RKO (cell line): ENCODE results near the gene PDCD1.

Experiments
- DNase-seq: peaks from one replicate; pipeline ENCODE4 v3.0.0-alpha.2; 2016; ENCODE audit warnings: low spot score

PDCD1 gene

DNA sequence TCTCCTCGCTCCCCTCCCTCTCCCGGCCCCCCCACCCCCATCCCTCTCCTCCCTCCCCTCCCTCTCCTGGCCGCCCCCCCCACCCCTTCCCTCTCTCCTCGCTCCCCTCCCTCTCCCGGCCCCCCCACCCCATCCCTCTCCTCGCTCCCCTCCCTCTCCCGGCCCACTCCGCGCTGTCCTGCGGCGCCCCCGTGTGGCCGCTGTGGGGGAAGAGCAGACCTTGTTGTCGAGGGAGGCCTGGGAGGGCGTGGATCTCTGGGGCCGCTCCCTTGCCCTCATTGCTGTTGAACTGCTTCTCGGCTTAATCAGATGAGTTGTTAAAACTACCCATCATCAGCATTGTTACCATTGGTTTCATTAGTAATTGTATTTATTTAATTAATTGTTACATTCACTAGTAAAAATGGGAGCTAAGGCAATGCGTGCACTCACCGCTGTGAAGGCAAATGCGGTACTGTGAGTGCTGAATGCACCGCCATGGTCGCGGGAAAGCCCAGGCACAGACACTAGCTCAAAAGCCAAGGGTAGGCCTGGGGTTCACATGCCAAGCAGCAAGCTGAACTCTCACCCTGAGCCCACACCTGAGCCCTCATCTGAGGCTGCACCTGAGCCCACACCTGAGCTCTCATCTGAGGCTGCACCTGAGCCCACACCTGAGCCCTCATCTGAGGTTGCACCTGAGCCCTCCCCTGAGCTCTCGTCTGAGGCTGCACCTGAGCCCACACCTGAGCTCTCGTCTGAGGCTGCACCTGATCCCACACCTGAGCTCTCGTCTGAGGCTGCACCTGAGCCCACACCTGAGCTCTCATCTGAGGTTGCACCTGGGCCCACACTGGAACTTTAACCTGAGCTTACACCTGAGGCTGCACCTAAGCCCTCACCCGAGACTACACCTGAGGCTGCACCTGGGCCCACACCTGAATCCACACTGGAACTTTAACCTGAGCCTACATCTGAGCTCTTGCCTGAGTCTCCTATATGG, 19.6 kb upstream of the PDCD1 start:
- DNase-seq: peak; percentile 79

DNA sequence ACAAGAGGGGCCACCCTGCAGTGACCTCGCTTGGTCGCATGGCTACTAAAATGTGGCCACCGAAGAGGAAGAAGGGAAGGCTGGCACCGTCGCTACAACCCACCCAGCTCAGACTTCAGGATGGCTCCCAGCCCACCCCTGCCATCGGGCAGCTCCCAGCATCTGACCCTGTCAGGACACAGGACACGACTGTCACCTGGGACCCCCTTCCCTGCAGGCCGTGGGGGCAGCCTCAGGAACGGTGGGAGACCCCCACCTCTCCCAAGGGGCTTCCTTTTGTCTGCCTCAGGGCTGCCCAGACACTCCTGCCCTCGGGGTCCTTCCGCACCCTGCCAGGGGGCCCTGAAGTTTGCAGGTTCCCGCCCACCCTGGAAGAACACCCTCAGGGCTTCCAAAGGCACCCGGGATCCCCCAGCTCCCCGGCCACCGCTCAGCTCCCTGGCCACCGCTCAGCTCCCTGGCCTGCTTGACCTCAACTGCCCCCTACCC, 18.5 kb upstream of the PDCD1 start:
- DNase-seq: no peak

DNA sequence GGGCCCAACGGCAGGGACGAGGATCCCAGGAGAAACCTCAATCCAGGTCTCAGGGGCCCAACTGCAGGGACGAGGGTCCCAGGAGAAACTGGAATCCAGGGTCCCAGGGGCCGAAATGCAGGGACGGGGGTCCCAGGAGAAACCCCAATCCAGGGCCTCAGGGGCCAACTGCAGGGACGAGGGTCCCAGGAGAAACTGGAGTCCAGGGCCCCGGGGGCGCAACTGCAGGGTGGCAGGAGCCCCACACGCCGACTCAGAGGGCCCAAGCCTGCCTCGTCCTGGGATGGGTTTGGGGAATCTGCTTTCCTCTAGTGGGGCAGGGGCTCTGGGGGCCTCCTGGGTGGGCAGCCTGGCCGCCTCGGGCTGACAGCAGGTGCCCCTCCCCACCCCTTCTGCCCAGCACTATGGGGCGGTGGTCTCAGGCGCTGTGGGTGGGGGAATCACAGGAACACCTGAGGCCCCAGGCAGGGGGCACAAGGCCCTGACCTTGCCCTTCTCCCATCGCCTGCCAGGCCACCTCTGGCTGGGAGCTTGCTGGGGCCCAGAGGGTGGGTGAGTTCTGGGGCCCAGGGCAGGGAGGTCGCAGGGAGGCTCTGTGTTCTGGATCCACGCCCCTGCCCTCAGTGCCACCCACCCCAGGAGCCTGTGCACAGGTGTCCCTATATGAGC, 18.0 kb upstream of the PDCD1 start:
- no peak for DNase-seq

DNA sequence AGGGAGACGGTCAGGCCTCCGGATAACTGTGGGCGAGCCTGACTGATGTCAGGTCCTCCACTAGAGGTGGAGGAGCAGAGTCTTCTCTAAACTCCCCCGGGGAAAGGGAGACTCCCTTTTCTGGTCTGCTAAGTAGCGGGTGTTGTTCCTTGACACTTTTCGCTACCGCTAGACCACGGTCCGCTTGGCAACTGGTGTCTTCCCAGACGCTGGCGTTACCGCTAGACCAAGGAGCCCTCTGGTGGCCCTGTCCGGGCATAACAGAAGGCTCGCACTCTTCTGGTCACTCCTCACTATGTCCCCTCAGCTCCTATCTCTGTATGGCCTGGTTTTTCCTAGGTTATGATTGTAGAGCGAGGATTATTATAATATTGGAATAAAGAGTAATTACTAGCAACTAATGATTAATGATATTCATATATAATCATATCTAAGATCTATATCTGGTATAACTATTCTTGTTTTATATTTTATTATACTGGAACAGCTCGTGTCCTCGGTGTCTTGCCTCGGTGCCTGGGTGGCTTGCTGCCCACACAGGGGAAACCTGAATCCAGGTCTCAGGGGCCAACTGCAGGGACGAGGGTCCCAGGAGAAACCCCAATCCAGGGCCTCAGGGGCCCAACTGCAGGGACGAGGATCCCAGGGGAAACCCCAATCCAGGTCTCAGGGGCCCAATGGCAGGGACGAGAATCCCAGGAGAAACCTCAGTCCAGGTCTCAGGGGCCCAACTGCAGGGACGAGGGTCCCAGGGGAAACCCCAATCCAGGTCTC, 17.2 kb upstream of the PDCD1 start:
- DNase-seq: peak; percentile 26

DNA sequence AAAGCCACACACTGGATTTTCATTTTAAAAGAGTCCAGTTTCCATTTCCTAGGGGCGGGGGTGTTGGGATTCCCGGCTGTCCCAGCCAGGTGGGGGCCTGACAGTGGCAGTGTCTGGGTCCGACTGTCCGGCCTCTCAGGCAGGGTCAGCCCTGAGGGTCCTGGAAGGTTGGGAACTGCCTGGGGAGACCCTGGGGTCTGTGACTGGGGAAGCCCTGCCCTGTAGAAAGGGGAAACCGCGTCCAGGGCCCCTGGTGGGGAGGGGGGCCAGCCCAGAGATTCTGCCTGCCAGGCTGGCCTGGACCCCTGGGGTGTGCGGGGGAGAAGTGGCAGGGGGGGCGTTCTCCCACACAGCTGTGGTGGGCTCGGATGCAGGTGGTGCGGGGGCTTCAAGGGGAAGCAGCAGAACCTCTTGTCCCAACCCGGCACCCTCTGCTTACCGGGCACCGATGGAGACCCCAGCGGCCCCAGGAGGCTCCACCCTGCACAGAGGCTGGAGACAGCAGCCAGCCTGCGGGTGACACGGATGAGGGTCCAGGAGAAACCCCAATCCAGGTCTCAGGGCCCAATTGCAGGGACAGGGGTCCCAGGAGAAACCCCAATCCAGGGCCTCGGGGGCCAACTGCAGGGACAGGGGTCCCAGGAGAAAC, 15.7 kb upstream of the PDCD1 start:
- DNase-seq: no peak

DNA sequence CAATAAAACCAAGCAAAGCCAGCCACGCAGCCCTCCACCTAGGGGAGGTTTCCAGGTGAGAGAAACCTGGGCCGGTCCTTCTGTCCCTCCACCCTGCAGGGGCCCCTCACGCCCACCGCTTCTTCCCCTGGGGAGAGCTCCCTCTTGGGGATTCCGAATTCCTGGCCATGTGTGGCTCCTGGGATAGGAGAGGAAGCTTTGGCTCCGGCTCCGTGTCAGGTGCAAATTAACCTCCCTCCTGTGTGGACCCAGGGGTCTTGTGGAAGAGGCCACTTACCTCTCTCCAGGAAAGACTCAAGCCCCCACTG, 15.1 kb upstream of the PDCD1 start:
- no peak for DNase-seq

DNA sequence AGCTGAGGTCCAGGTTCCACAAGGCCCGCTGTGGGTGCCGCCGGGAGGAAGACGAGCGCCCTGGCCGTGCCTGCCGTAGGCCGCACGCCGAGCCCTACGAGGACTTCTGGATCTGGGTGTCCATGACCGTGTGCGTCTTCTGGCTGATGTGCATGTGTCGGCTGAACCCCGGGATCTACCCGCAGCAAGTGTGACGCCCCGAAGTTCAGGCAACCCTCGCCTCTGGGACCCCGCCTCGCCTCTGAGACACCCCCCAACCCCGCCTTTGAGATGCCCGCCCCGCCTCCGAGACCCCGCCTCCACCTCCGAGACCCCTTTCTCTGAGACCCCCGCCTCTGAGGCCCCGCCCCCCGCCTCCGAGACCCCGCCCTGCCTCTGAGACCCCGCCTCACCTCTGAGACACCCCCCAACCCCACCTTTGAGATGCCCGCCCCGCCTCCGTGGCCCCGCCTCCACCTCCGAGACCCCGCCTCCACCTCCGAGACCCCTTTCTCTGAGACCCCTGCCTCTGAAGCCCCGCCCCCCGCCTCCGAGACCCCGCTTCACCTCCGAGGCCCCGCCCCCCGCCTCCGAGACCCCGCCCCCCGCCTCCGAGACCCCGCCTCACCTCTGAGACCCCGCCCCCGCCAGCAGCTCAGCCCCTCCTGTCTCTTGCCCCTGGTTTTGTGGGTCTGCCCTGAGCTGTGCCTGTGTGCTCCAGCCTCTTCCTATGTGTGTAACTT, 14.5 kb upstream of the PDCD1 start:
- DNase-seq: no peak

DNA sequence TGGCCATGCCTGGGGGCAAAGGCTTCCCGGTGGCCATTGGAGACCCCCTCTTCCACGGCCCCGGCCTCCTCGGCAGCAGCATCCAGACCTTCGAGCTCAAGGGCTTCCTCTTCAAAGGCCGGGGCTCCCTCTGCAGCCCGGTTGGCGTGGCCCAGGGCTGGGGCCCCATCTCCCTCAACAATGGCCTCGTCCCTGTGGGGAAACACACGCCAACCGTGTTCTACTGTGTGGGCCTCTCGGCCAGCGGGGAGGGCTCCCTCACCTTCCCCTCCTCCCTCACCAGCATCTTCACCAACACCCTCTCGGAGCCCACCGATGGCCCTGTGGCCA, 13.6 kb upstream of the PDCD1 start:
- DNase-seq: no peak

DNA sequence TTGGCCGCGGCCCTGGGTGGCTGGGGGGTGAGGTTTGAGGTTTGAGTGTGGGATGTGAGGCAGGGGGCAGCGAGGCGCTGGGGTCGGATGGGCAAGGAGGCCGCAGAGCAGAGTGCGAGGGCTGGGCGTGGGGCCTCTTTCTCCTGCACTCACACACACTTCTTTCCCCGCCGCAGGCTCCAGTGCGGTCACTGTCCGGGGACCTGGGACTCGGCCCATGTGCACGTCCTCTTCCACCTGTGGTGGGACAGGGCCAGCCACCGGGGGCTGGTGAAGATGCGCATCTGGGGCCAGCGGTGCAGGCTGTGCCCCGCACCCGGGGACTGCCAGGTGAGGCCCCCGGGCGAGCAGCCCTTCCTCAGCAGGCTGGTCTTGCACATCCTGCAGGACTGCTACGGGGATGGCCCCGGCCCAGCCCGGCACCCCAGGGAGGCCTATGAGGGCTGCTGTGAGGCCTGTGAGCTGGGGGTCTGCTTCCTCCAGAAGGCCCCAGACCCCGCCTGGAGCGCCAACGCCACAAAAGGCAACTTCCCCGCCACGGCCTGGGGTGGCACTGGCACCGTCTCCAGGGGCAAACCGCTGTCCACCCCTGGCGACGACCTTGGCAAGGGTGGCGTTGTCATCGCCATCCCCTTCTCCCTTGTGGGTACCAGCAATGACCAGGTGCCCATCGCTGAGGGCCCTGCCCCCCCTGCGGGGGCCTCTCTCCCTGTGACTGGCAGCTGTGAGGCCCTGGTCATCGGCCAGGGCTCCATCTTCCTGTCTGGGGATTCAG, 13.0 kb upstream of the PDCD1 start:
- no peak for DNase-seq

DNA sequence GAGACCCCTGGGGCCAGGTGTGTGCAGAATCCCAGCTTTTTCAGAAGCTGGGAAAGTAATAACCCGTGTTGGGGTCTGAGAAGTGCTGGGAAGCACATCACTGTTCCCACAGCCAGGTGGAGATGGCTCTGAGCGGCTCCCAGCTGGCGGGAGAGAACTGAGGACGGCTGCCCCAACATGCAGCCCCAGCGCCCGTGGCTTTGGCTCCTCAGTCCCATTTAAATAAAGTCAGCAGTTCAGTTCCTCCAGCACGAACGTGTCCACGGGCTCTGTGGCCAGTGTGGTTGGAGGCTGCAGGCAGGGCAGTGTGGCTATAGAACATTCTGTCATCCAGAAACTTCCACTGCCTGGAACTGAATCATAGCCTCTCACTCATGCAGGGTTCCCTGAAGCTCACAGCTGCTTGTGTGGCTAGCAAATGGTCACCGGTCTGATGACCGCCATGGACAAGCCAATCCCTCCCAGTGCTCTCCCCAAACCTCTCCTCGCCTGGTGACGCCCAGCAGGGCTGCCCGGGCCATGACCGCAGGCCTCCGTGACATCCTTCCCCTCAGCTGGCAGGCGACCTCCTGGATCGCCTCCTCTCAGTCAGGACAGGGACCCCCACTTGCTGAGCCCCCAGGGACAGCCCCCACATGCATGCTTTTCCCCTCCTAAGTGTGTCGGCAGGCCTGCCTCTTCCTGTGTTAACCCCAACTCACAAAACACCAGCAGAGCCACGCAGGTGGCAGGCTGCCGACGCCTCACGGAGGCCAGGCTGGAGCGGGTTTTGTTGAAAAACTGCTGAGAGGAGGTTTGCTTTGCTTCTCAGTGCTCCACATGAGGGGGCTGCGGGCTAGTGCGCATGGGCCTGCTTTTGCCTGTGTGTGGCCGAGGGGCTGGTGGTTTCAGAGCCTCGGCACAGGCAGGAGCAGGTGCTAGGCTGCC, 12.2 kb upstream of the PDCD1 start:
- no peak for DNase-seq

DNA sequence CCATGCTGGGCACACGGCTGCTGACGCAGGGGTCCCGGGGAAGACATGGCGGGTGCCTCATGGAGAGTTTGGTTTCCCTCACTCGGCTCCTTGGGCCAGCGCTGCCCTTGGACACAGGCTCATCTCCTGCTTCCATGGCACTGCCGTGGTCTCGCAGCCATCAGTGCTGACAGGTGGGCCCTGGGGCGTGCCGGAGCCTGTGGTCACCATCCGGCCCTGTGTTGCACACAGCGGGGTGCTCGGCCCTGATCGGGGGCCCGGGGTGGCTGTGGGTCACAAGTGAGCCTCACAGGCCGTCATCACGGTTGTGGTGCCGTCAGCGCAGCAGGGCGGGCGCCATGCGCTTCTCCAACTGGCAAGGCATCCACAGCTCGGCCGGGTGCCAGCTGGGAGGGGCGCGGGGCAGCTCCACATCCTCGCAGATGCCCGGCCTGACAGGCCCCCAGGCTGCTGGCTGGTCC, 11.4 kb upstream of the PDCD1 start:
- no peak for DNase-seq

DNA sequence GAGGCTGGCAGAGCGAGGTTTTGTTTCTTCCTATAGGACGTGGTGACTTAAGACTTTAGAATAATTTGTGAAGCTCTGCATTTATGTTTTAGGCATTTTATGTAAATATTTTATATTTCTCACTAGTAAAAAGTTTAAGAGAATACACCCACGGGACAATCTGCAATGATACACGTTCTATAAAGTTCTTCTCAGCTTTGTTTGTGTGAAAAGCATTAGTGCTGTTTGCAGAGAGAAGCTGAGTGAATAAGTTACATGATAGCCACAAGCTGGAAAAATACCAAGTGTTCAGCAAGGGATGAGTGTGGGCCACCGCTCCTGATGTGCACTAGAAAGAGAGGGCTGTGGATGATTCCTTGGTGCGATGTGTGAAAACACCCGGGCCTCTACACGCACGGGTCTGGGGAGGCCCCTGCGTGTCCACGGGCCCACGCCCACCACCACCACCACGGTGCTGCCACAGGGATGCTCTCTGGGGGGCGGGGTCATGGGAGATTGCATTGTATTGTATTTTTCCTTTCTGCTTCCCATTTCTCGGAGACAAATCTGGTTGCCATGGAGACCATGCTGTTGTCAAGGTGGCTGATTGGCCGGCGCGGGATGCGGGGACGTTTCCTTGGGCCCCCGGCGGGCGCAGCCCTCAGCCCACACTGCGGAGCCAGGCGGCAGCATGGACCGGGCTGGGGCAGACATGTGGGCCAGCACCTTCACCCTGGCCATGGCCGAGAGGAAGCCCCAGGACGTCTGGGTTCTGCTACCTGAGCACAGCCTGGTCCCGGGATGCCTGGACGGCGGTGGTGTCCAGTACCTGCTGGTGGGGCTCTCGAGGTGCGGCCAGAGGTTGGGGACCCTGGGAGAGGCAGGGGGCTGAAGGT, 10.6 kb upstream of the PDCD1 start, which contains the start of gene RTP5:
Gene RTP5, plus strand, starts transcription at position 643 of the 875 bp plus-strand sequence. Its CDS starts 28 bp downstream, at position 671.
- DNase-seq: no peak

DNA sequence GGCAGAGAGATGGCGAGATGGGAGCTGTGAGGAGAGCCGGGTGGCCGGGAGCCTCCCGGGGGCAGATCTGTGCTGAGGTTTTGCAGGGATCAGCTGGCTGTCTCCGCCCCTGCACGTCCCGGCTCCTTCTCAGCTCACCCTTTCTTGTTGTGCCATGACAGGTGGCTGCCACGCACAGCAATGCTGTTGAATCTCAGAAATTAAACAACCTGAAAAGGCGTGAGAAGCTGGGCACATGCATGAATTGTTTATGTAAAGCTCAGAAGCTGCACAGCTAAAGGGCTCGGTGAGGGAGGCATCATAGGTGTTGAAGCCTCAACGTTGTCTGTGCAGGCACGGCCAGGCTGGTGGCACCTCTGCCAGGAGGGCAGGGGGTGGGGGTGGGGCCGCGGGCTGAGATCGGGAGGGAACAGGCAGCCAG, 10.0 kb upstream of the PDCD1 start:
- DNase-seq: no peak

DNA sequence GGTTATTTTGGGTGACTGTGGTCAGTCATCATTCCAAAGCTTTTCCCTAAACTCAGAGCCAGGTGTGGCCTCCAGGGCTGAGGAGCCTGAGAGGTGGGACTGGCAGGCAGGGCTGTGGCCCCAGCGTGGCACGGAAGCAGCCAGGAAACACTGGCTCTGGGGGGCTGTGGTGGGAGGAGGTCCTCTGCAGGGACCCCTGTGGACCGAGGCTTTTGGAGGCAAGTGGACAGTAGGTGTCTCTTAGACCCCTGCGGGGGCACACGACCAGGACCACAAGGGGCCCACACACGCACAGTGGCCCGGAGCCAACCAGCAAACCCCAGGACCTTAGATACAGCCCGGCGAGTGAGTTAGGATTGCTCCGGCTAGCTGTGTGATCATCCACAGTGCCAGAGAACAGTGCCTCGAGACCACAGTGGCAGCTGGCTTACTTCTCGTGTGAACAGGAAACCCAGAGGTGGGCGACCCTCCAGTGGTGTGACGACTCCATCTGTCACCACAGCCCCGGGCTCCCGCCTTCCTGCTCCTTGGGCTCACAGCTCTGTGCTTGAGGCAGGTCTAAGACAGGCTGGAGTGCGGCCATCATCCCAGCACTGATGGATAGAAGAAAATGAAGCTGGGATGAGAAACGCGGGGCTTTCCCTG, 9.2 kb upstream of the PDCD1 start:
- DNase-seq: no peak

DNA sequence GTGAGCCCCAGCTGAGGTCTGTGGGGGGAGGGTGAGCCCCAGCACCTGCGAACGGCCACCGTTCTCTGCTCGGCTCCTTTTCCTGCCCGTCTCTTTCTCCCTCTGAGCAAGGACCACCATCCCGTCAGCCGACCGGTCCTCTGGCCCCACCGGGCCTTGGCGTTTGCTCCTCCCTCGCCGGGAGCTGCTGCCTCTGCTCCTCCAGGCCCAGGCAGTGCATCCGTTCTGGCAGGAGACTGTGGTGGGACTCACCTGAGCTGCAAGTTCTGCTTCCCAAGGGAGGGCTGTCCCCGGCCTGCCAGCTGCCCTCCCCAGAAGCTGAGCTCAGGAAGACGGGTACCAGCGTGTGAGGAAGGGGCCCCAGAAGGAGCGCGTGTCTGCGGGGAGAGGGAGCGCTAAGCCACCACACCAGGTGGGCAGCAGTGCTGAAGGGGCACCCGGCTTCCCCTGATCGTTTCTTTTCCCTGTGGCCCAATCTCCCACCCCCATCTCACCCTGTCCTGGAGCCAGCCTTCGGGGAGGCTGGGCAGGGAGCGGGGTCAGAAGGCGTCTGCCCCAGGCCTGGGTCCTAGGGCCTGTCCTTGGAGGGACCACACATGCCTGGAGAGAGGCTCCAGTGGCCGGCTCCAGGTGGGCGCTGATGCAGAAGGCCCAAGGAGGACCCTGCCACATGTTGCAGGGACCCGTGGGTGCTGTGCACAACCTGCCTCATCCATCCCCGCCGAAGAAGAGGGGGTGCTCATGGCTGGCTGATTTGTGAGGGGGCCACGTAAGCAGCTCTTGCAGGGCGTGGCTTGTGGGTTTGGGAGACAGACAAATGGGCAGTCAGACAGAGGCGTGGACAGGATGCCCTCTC, 8.3 kb upstream of the PDCD1 start:
- no peak for DNase-seq

DNA sequence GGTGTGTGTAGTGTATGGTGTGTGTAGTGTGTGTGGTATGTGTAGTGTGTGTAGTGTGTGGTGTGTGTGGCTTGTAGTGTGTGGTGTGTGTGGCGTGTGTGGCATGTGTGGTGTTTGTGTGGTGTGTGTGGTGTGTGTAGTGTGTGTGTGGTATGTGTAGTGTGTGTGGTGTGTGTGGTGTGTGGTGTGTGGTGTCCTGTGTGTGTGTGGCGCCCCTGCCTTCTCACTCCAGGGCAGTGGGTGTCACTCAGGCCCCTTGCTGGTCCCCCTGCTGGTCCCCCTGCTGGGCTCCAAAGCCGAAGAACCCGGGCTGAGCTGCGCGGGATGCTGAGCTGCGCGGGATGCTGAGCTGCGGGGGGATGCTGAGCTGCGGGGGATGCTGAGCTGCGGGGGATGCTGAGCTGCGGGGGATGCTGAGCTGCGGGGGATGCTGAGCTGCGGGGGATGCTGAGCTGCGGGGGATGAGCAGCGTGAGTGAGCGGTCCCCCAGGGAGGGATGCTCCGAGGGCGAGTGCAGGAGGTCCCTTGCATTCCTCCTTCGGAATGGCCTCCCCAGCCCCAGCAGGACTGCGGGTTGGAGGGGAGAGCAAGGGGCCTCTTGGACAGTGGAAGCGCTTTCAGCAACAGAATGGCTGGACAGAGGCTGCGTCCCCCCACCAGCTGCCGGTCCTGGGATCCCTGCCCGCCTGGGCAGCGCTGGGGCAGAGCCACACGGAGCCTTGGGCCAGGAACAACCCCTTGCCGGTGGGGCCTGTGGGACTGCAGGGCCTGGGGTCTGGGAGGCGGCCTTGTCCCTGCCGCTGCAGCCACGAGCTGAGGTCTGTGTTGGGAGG, 7.5 kb upstream of the PDCD1 start:
- DNase-seq: no peak
